Measurements from ENCODE around the gene PARP8. TPM values are rescaled to one million over a fixed set of nuclear protein-coding genes. Genes with fewer than 3 reads are reported as not detected.

PARP8 gene
- total and polyA plus RNA-seq, 9 of the 15 experiments (the other 6 are each of a cell fraction or from before 2014, with no cell fraction given), result 0.03 to 0.31 TPM; not detected in 7

DNA sequence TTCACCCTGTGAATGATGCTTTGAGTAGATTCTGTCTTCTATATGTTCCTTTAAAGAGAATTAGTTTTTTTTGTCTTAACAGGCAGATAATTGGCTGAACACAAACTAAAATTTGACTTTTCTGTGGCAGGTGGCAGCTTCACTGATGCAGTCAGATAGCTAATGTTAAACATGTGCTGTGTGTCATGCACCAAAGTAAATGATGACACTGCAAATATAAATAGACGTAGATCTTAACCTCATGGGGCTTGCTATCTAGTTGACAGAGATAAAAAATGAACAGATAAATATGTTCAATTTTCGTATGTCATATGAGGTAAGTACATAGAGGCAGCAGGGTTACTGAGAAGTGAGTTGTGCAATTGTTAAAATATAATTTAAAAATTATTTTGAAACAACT lies 82.7 kb downstream of the PARP8 start:
- Histone ChIP-seq H2AFZ (ENCODE audit: low read depth, low read length) (no peak overlapping the region), H3K4me1 (replicated peaks in 1 of 2; ENCODE audit: control insufficient read depth in 2 of 2, insufficient read depth in 2 of 2, low read length in 2 of 2) (no peaks in the 10 kb centered on the region), H3K4me2 (ENCODE audit: insufficient read depth, low read length) (no peak overlapping the region), H3K27ac (ENCODE audit: extremely low read depth, low read depth, low read length) (no peak overlapping the region), H3K27me3 (ENCODE audit: control insufficient read depth in 2 of 2, insufficient read depth in 2 of 2, low read length in 2 of 2) (no peaks in the 10 kb centered on the region), H3K79me2 (ENCODE audit: control insufficient read depth, insufficient read depth, low read length) (no peaks in the 10 kb centered on the region), H3K36me3 (ENCODE audit: control insufficient read depth, insufficient read depth, low read length) (no peaks in the 10 kb centered on the region), H3K4me3 (no peak overlapping the region), H3K9me1 (ENCODE audit: control insufficient read depth, insufficient read depth, low read length) (no peaks in the 10 kb centered on the region), H4K20me1 (replicated peaks; ENCODE audit: control insufficient read depth, insufficient read depth, low read length) (no peaks in the 10 kb centered on the region), H3K9ac (ENCODE audit: insufficient read depth in 1 of 2, low read depth in 2 of 2, low read length in 2 of 2) (no peak overlapping the region), H3K9me3 (replicated peaks; ENCODE audit: control insufficient read depth, insufficient read depth, low read depth, low read length) (no peaks in the 10 kb centered on the region)
- ChIA-PET CTCF (ENCODE audit: low intra/inter-chr PET ratio) (no interaction called here), POLR2A (no interaction called here)
- FAIRE-seq (no peak), DNase-seq (ENCODE audit: extremely low read depth in 1 of 4, low spot score in 3 of 4) (no peak), ATAC-seq (no peak)
- TF ChIP-seq, protein P1, sequence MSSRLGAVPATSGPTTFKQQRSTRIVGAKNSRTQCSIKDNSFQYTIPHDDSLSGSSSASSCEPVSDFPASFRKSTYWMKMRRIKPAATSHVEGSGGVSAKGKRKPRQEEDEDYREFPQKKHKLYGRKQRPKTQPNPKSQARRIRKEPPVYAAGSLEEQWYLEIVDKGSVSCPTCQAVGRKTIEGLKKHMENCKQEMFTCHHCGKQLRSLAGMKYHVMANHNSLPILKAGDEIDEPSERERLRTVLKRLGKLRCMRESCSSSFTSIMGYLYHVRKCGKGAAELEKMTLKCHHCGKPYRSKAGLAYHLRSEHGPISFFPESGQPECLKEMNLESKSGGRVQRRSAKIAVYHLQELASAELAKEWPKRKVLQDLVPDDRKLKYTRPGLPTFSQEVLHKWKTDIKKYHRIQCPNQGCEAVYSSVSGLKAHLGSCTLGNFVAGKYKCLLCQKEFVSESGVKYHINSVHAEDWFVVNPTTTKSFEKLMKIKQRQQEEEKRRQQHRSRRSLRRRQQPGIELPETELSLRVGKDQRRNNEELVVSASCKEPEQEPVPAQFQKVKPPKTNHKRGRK (tag; IDR thresholded peaks at IDR 0.05), result no peak
- TF ChIP-seq CHD2 (IDR thresholded peaks at IDR 0.05; ENCODE audit: low read depth, low read length) (no peak), ERF (CRISPR knock-in tag; IDR thresholded peaks at IDR 0.05) (no peak), MAFF (IDR thresholded peaks at IDR 0.05; ENCODE audit: low read length) (peak; percentile 58), CBX3 (IDR thresholded peaks at IDR 0.05; ENCODE audit: borderline replicate concordance in 1 of 2, low read length in 2 of 2) (no peak), NCOA1 (IDR thresholded peaks at IDR 0.05; ENCODE audit: low read depth) (no peak), SETDB1 (IDR thresholded peaks at IDR 0.05; ENCODE audit: low read length) (no peak), ZNF316 (IDR thresholded peaks at IDR 0.05) (peak; percentile 48; the same call in 1 of the 2 replicates), MAFK (IDR thresholded peaks at IDR 0.05; ENCODE audit: low read length) (peak; percentile 56; the same call in 1 of the 2 replicates), MAFG (tag; conservative IDR thresholded peaks at IDR 0.05) (0 out of 2 replicates have a peak, but pooled peaks have one; percentile 21), FOXA3 (CRISPR knock-in tag; conservative IDR thresholded peaks at IDR 0.05 in 1 of 2, IDR thresholded peaks at IDR 0.05 in 1 of 2) (no peak)
- TF ChIP-seq, protein P2, sequence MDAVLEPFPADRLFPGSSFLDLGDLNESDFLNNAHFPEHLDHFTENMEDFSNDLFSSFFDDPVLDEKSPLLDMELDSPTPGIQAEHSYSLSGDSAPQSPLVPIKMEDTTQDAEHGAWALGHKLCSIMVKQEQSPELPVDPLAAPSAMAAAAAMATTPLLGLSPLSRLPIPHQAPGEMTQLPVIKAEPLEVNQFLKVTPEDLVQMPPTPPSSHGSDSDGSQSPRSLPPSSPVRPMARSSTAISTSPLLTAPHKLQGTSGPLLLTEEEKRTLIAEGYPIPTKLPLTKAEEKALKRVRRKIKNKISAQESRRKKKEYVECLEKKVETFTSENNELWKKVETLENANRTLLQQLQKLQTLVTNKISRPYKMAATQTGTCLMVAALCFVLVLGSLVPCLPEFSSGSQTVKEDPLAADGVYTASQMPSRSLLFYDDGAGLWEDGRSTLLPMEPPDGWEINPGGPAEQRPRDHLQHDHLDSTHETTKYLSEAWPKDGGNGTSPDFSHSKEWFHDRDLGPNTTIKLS (IDR thresholded peaks at IDR 0.05; ENCODE audit: borderline replicate concordance, low read depth), result no peak
- in situ Hi-C loops (cut with MboI), result no loop called here
- intact Hi-C loops (cut with micrococcal nuclease), result no loop called here
- WGBS (ENCODE audit: insufficient coverage, low coverage, missing lambda C conversion rate), result 0% methylated on average over 2 of the region's 2 CpGs
- no TSS peak for BruUV-seq (replicated peaks)
